Bronchial epithelial cell (primary cell): Measurements from ENCODE around the gene MAP2K6. TPM values are rescaled to one million over a fixed set of nuclear protein-coding genes. Genes with fewer than 3 reads are reported as not detected.
A peak's percentile ranks its signal among the peaks of the same experiment; 100 is the strongest.

Experiments
- DNase-seq: peaks from one replicate; pipeline ENCODE4 v3.0.0-alpha.2; 2010; ENCODE audit warnings: low read depth
- FAIRE-seq: peaks from 2 replicates; lab custom pipeline; 2011; peaks lifted over from hg19 to GRCh38; lab: Jason Lieb, UNC
- H3K27me3 ChIP-seq: 2 replicates; pipeline ENCODE4 v1.5.1; 2011; ENCODE audit warnings: low read length; ENCODE audit not compliant: control insufficient read depth, insufficient read depth
- H3K36me3 ChIP-seq: 2 replicates; pipeline ENCODE4 v1.5.1; 2011; ENCODE audit warnings: low read length; ENCODE audit not compliant: control insufficient read depth, insufficient read depth
- H3K4me3 ChIP-seq: 2 replicates; pipeline ENCODE4 v1.5.1; 2011; ENCODE audit warnings: mild to moderate bottlenecking, low read depth, low read length, control low read depth
- total RNA-seq: library from RNA; depleted of rRNA; stranded (reverse); fragments of >200 nt; gene quantifications from 2 replicates; pipeline ENCODE4 v1.2.1, GENCODE V29; 2014
- TF ChIP-seq, protein P1 (sequence below): IDR thresholded peaks from 2 replicates; pipeline ENCODE4 v1.5.1; 2011; ENCODE audit warnings: mild to moderate bottlenecking, moderate library complexity, low read length, control low read depth, inconsistent platforms; ENCODE audit not compliant: insufficient read depth, severe bottlenecking

MAP2K6 gene
- total RNA-seq, 1 donor from 2014 or later = 0.26 TPM

DNA sequence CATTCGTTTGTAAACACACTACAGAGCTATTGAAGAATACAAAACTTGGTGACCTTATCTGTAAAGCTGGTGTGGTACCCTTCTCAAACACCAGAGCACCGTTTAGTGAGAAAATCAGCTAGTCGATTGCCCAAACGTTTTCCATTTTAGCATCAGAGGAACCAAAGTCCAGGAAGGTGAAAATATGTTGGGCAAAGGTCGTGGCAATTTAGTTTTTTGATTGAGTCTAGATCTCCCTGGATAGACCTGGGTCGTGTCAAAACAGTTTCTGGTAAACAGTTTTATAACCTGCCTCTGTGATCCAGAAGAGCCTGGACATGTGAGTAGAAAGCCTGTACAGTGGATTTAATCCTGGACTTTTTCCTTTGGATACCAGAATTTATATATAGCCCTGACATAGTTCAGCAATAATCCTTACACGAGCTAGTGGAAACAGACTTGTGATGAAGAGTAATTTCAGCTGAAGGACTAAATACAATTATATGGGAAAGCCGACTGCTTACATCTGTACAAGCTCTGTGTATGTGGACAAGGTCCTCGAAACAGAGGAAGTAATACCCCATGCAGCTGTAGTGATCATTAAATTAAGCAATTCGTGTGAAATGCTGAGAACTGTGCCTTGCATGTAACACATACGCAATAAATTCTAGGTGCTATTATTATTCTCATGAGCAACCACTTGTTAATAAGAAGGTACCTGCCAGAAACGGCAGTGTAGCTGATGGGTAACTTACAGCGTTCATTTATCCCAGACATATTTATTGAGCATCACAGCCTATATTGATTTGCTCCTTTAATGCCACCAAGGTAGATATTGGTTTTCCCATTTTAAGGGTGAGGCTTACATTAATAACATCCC is 72.5 kb downstream of the MAP2K6 start:
- H3K4me3 ChIP-seq = no peak overlapping the region
- H3K27me3 ChIP-seq = no peaks in the 10 kb centered on the region
- DNase-seq = no peak
- H3K36me3 ChIP-seq = no peaks in the 10 kb centered on the region
- TF ChIP-seq, protein P1, sequence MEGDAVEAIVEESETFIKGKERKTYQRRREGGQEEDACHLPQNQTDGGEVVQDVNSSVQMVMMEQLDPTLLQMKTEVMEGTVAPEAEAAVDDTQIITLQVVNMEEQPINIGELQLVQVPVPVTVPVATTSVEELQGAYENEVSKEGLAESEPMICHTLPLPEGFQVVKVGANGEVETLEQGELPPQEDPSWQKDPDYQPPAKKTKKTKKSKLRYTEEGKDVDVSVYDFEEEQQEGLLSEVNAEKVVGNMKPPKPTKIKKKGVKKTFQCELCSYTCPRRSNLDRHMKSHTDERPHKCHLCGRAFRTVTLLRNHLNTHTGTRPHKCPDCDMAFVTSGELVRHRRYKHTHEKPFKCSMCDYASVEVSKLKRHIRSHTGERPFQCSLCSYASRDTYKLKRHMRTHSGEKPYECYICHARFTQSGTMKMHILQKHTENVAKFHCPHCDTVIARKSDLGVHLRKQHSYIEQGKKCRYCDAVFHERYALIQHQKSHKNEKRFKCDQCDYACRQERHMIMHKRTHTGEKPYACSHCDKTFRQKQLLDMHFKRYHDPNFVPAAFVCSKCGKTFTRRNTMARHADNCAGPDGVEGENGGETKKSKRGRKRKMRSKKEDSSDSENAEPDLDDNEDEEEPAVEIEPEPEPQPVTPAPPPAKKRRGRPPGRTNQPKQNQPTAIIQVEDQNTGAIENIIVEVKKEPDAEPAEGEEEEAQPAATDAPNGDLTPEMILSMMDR = no peak
- FAIRE-seq = no peak

GRCh38 chr17:69489313-69489712 is 74.8 kb downstream of the MAP2K6 start:
- no peak overlapping the region for H3K4me3 ChIP-seq
- TF ChIP-seq, protein P1 = no peak
- no peak for DNase-seq
- FAIRE-seq = no peak
- H3K36me3 ChIP-seq = no peaks in the 10 kb centered on the region
- no peaks in the 10 kb centered on the region for H3K27me3 ChIP-seq

GRCh38 chr17:69492410-69493071 is 78.0 kb downstream of the MAP2K6 start:
- DNase-seq (peak; percentile 51), FAIRE-seq (no peak)
- no peak overlapping the region for H3K4me3 ChIP-seq
- H3K27me3 ChIP-seq = no peaks in the 10 kb centered on the region
- TF ChIP-seq, protein P1 = no peak
- no peaks in the 10 kb centered on the region for H3K36me3 ChIP-seq

- H3K4me3 ChIP-seq = no peak overlapping the region
- TF ChIP-seq, protein P1 = no peak
- H3K27me3 ChIP-seq = no peaks in the 10 kb centered on the region
- no peaks in the 10 kb centered on the region for H3K36me3 ChIP-seq
- no peak for DNase-seq
- FAIRE-seq = no peak
These were observed 81.3 kb downstream of the MAP2K6 start for GRCh38 chr17:69495787-69496186.

GRCh38 chr17:69497161-69497560 is 82.7 kb downstream of the MAP2K6 start:
- no peaks in the 10 kb centered on the region for H3K27me3 ChIP-seq
- TF ChIP-seq, protein P1 = no peak
- DNase-seq (no peak), FAIRE-seq (no peak)
- no peak overlapping the region for H3K4me3 ChIP-seq
- H3K36me3 ChIP-seq = no peaks in the 10 kb centered on the region
